CD4-positive, CD25-positive, alpha-beta regulatory T cell (primary cell): ENCODE measurements around the gene CCDC102A. TPM values are rescaled to one million over a fixed set of nuclear protein-coding genes. Genes with fewer than 3 reads are reported as not detected.

Experiments used
- ATAC-seq, 2 donors: fragments of 150-1000 bp; cut with Tn5 transposase; one replicate each; pipeline ENCODE4 v1.10.0; 2021; ENCODE audit warnings: low read depth in 2 of 2, moderate number of reproducible peaks in 2 of 2, moderate library complexity in 1 of 2
- DNase-seq, 3 donors: peaks; one replicate each; pipeline versions ENCODE4 v3.0.0 to v3.0.0-alpha.2; 2012 to 2022; ENCODE audit warnings: mixed read lengths in 1 of 3
- H3K27ac ChIP-seq: one replicate; pipeline ENCODE4 v1.7.0; 2013; ENCODE audit warnings: mild to moderate bottlenecking, low read length; ENCODE audit not compliant: insufficient read depth, poor library complexity, severe bottlenecking
- H3K27me3 ChIP-seq: one replicate; pipeline ENCODE4 v1.7.0; 2013; ENCODE audit warnings: low read length; ENCODE audit not compliant: control insufficient read depth, insufficient read depth
- H3K36me3 ChIP-seq: one replicate; pipeline ENCODE4 v1.7.0; 2013; ENCODE audit warnings: mild to moderate bottlenecking, low read length, moderate library complexity; ENCODE audit not compliant: control insufficient read depth, insufficient read depth
- H3K4me1 ChIP-seq: 2 replicates; pipeline ENCODE4 v1.7.0; 2013; ENCODE audit warnings: mild to moderate bottlenecking, low read length; ENCODE audit not compliant: insufficient read depth, control insufficient read depth, poor library complexity, severe bottlenecking
- H3K4me3 ChIP-seq: one replicate; pipeline ENCODE4 v1.7.0; 2013; ENCODE audit warnings: low read depth, mild to moderate bottlenecking, low read length, moderate library complexity
- H3K9me3 ChIP-seq, 2 experiments: 1 replicate in 1 of 2; 2 replicates in 1 of 2; pipeline ENCODE4 v1.7.0; 2013; ENCODE audit warnings: low read length in 2 of 2, mild to moderate bottlenecking in 1 of 2, moderate library complexity in 1 of 2; ENCODE audit not compliant: control insufficient read depth in 2 of 2
- H3K27ac Mint-ChIP-seq, 3 donors: one replicate each; pipeline ENCODE4 v1.8.0; 2020 to 2022; ENCODE audit warnings: mild to moderate bottlenecking in 3 of 3, mixed read lengths in 3 of 3, moderate library complexity in 2 of 3
- H3K27me3 Mint-ChIP-seq: one replicate; pipeline ENCODE4 v1.8.0; 2022; ENCODE audit warnings: mild to moderate bottlenecking, mixed read lengths
- H3K36me3 Mint-ChIP-seq: one replicate; pipeline ENCODE4 v1.8.0; 2020; ENCODE audit warnings: mixed read lengths
- H3K4me1 Mint-ChIP-seq, 4 donors: one replicate each; pipeline ENCODE4 v1.8.0; 2020 to 2022; ENCODE audit warnings: mixed read lengths in 4 of 4, mild to moderate bottlenecking in 1 of 4
- H3K4me3 Mint-ChIP-seq, 4 donors: one replicate each; pipeline ENCODE4 v1.8.0; 2020 to 2022; ENCODE audit warnings: mild to moderate bottlenecking in 4 of 4, mixed read lengths in 4 of 4, moderate library complexity in 3 of 4
- H3K9me3 Mint-ChIP-seq, 7 donors: one replicate each; pipeline ENCODE4 v1.8.0; 2020 to 2022; ENCODE audit warnings: mixed read lengths in 7 of 7, mild to moderate bottlenecking in 3 of 7, moderate library complexity in 2 of 7
- polyA plus RNA-seq, 4 donors: library from polyadenylated mRNA; unstranded; fragments of 300-500 nt; fragmentation: Illumina TruSeq; gene quantifications; one replicate each; pipeline ENCODE4 v1.2.3, GENCODE V29; 2021
- total RNA-seq: library from RNA; stranded (reverse); gene quantifications from one replicate; pipeline ENCODE4 v1.2.3, GENCODE V29; 2022

The CCDC102A gene
- total and polyA plus RNA-seq, 5 donors from 2014 or later, result 1.9 to 4.7 (median 2.9) TPM

GRCh38 chr16:57528499-57529390, 7.6 kb downstream of the CCDC102A start:
- H3K36me3 ChIP-seq, result no peaks in the 10 kb centered on the region
- no peak overlapping the region for H3K27ac ChIP-seq
- Mint-ChIP-seq H3K4me1 (peaks cover 9 to 47% (median 36%) of the 10 kb centered on the region in 4 donors), H3K27ac (peak overlapping the region in 2 of 3 donors; percentile 93 to 99), H3K9me3 (no peaks in the 10 kb centered on the region), H3K4me3 (peak overlapping the region in 2 of 4 donors; percentile 82 to 87), H3K27me3 (no peaks in the 10 kb centered on the region), H3K36me3 (no peaks in the 10 kb centered on the region)
- no peak overlapping the region for H3K4me3 ChIP-seq
- H3K9me3 ChIP-seq, result no peaks in the 10 kb centered on the region
- no peak for DNase-seq
- no peak for ATAC-seq
- H3K4me1 ChIP-seq, result peaks cover 43% of the 10 kb centered on the region
- no peaks in the 10 kb centered on the region for H3K27me3 ChIP-seq

GRCh38 chr16:57527610-57528360, 8.6 kb downstream of the CCDC102A start:
- no peaks in the 10 kb centered on the region for H3K9me3 Mint-ChIP-seq
- Histone ChIP-seq H3K36me3 (no peaks in the 10 kb centered on the region), H3K4me3 (no peak overlapping the region), H3K27ac (no peak overlapping the region), H3K9me3 (no peaks in the 10 kb centered on the region), H3K4me1 (peaks cover 33% of the 10 kb centered on the region), H3K27me3 (no peaks in the 10 kb centered on the region)
- H3K4me1 Mint-ChIP-seq, result peaks cover 9 to 37% (median 31%) of the 10 kb centered on the region in 4 donors
- no peak for ATAC-seq
- H3K36me3 Mint-ChIP-seq, result no peaks in the 10 kb centered on the region
- DNase-seq, result no peak
- H3K27ac Mint-ChIP-seq, result no peak overlapping the region
- H3K27me3 Mint-ChIP-seq, result no peaks in the 10 kb centered on the region
- no peak overlapping the region for H3K4me3 Mint-ChIP-seq

- DNase-seq (no peak), ATAC-seq (no peak)
- Mint-ChIP-seq H3K4me3 (no peak overlapping the region), H3K27me3 (no peaks in the 10 kb centered on the region), H3K9me3 (no peaks in the 10 kb centered on the region), H3K36me3 (no peaks in the 10 kb centered on the region), H3K4me1 (peaks cover 9 to 30% (median 26%) of the 10 kb centered on the region in 4 donors), H3K27ac (no peak overlapping the region)
- no peaks in the 10 kb centered on the region for H3K9me3 ChIP-seq
- peaks cover 26% of the 10 kb centered on the region for H3K4me1 ChIP-seq
- H3K4me3 ChIP-seq, result no peak overlapping the region
- H3K27me3 ChIP-seq, result no peaks in the 10 kb centered on the region
- H3K27ac ChIP-seq, result no peak overlapping the region
- H3K36me3 ChIP-seq, result no peaks in the 10 kb centered on the region
Measured at GRCh38 chr16:57527027-57527426, 9.3 kb downstream of the CCDC102A start.

GRCh38 chr16:57526498-57526897, 9.9 kb downstream of the CCDC102A start:
- Histone ChIP-seq H3K4me1 (peaks cover 20% of the 10 kb centered on the region), H3K4me3 (no peak overlapping the region), H3K36me3 (no peaks in the 10 kb centered on the region), H3K9me3 (no peaks in the 10 kb centered on the region), H3K27me3 (no peaks in the 10 kb centered on the region), H3K27ac (no peak overlapping the region)
- DNase-seq, result no peak
- Mint-ChIP-seq H3K4me3 (no peak overlapping the region), H3K36me3 (no peaks in the 10 kb centered on the region), H3K27ac (no peak overlapping the region), H3K27me3 (no peaks in the 10 kb centered on the region), H3K4me1 (peaks cover 9 to 24% (median 21%) of the 10 kb centered on the region in 4 donors), H3K9me3 (no peaks in the 10 kb centered on the region)
- no peak for ATAC-seq

- no peaks in the 10 kb centered on the region for H3K9me3 ChIP-seq
- H3K27ac ChIP-seq, result no peak overlapping the region
- H3K27me3 Mint-ChIP-seq, result no peaks in the 10 kb centered on the region
- H3K4me1 Mint-ChIP-seq, result peaks cover 9 to 17% (median 13%) of the 10 kb centered on the region in 4 donors
- no peaks in the 10 kb centered on the region for H3K27me3 ChIP-seq
- H3K4me1 ChIP-seq, result peaks cover 13% of the 10 kb centered on the region
- no peaks in the 10 kb centered on the region for H3K36me3 ChIP-seq
- no peak for DNase-seq
- no peak for ATAC-seq
- peaks cover 3% of the 10 kb centered on the region for H3K36me3 Mint-ChIP-seq
- no peak overlapping the region for H3K27ac Mint-ChIP-seq
- no peak overlapping the region for H3K4me3 Mint-ChIP-seq
- H3K9me3 Mint-ChIP-seq, result no peaks in the 10 kb centered on the region
- H3K4me3 ChIP-seq, result no peak overlapping the region
Measured at GRCh38 chr16:57525761-57526160, 10.6 kb downstream of the CCDC102A start.

GRCh38 chr16:57522960-57523359, 13.4 kb downstream of the CCDC102A start:
- Mint-ChIP-seq H3K27ac (peak overlapping the region in 2 of 3 donors; percentile 18 to 55), H3K4me1 (peaks cover 0 to 7% (median 2%) of the 10 kb centered on the region in 4 donors), H3K27me3 (no peaks in the 10 kb centered on the region), H3K36me3 (peaks cover 7% of the 10 kb centered on the region), H3K4me3 (no peak overlapping the region), H3K9me3 (no peaks in the 10 kb centered on the region)
- H3K4me1 ChIP-seq, result no peaks in the 10 kb centered on the region
- no peaks in the 10 kb centered on the region for H3K9me3 ChIP-seq
- no peak for DNase-seq
- H3K4me3 ChIP-seq, result no peak overlapping the region
- no peaks in the 10 kb centered on the region for H3K36me3 ChIP-seq
- ATAC-seq, result no peak
- no peaks in the 10 kb centered on the region for H3K27me3 ChIP-seq
- no peak overlapping the region for H3K27ac ChIP-seq

GRCh38 chr16:57519796-57520360, 16.5 kb downstream of the CCDC102A start:
- Mint-ChIP-seq H3K4me3 (peak overlapping the region in 1 of 4 donors; percentile 63), H3K27ac (no peak overlapping the region), H3K4me1 (peaks cover 0 to 7% (median 2%) of the 10 kb centered on the region in 4 donors), H3K36me3 (peaks cover 20% of the 10 kb centered on the region), H3K27me3 (no peaks in the 10 kb centered on the region), H3K9me3 (no peaks in the 10 kb centered on the region)
- Histone ChIP-seq H3K4me3 (no peak overlapping the region), H3K27ac (no peak overlapping the region), H3K27me3 (no peaks in the 10 kb centered on the region), H3K9me3 (no peaks in the 10 kb centered on the region), H3K4me1 (no peaks in the 10 kb centered on the region), H3K36me3 (no peaks in the 10 kb centered on the region)
- ATAC-seq (peak; percentile 75 to 91), DNase-seq (peak; percentile 66 to 74 (median 73))
